ENCODE results near the gene PTPRN2.

The PTPRN2 gene

GRCh38 chr7:157863906-157864810, 723.5 kb downstream of the PTPRN2 start:
- DNase-seq = no peak

- no peak for DNase-seq
Observed at GRCh38 chr7:157863176-157863575, 724.4 kb downstream of the PTPRN2 start.

- no peak for DNase-seq
Observed at GRCh38 chr7:157862731-157863130, 724.9 kb downstream of the PTPRN2 start.

- no peak for DNase-seq
Observed at GRCh38 chr7:157861551-157861950, 726.1 kb downstream of the PTPRN2 start.

- DNase-seq = no peak
Observed at GRCh38 chr7:157861031-157861491, 726.6 kb downstream of the PTPRN2 start.

- no peak for DNase-seq
Observed at GRCh38 chr7:157860406-157860805, 727.2 kb downstream of the PTPRN2 start.

GRCh38 chr7:157859915-157860314, 727.7 kb downstream of the PTPRN2 start:
- no peak for DNase-seq

GRCh38 chr7:157857578-157858075, 730.0 kb downstream of the PTPRN2 start:
- no peak for DNase-seq

- no peak for DNase-seq
Observed at GRCh38 chr7:157856873-157857577, 730.6 kb downstream of the PTPRN2 start.

- no peak for DNase-seq
Observed at GRCh38 chr7:157855452-157856213, 732.0 kb downstream of the PTPRN2 start.

- no peak for DNase-seq
Observed at GRCh38 chr7:157855016-157855415, 732.6 kb downstream of the PTPRN2 start.

GRCh38 chr7:157854066-157854891, 733.3 kb downstream of the PTPRN2 start:
- no peak for DNase-seq

GRCh38 chr7:157853789-157854065, 733.9 kb downstream of the PTPRN2 start:
- no peak for DNase-seq

- DNase-seq = no peak
Observed at GRCh38 chr7:157853076-157853788, 734.4 kb downstream of the PTPRN2 start.

GRCh38 chr7:157851501-157852067, 736.0 kb downstream of the PTPRN2 start:
- DNase-seq = no peak

GRCh38 chr7:157850481-157851444, 736.9 kb downstream of the PTPRN2 start:
- no peak for DNase-seq

- DNase-seq = no peak
Observed at GRCh38 chr7:157849726-157850125, 737.9 kb downstream of the PTPRN2 start.

- no peak for DNase-seq
Observed at GRCh38 chr7:157849341-157849596, 738.4 kb downstream of the PTPRN2 start.

- no peak for DNase-seq
Observed at GRCh38 chr7:157848508-157849340, 738.9 kb downstream of the PTPRN2 start.
